ENCODE data around the gene MANBA. TPM values are rescaled to one million over a fixed set of nuclear protein-coding genes. Genes with fewer than 3 reads are reported as not detected.

Gene MANBA
- polyA plus RNA-seq, 3 donors: 80.8 to 94.4 (median 88.7) TPM

DNA sequence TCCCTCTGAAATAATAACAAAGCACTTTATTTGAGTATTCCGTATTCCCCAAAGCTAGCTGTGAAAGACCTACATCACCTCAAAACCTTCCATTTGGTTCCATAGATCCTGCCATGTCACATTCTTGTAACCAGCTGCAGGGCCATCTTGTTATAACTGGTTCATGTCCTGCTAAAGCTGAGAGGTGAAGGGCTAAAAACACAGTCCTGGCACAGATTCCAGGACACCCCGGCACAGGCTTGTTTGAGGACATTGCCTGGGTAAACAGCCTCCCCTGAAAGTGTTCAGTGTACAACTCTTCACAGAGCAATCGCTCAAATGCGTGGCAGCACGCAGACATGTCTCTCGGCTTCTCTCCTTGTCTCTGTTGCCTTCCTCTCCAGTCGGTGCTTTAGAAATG, 129.2 kb downstream of the MANBA start:
- peaks cover 58 to 71% of the 10 kb centered on the region in 2 donors for H3K36me3 ChIP-seq (replicated peaks in 1 of 2; ENCODE audit: control insufficient read depth in 1 of 2, insufficient read depth in 2 of 2, low read length in 2 of 2)

DNA sequence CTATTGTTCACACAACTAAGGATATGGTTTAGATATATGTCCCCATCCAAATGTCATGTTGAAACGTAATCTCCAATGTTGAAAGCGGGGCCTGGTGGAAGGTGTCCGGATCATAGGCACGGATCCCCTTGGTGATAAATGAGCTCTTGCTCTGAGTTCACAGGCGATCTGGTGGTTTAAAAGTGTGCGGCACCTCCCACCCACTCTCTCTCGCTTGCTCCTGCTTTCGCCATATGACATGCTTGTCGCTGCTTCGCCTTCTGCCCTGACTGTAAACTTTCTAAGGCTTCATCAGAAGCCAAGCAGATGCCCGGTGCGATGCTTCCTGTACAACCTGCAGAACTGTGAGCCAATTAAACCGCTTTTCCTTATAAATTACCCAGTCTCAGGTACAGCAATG, 131.1 kb downstream of the MANBA start:
- no peak overlapping the region for H3K9ac ChIP-seq (ENCODE audit: insufficient read depth, low read length, poor library complexity, severe bottlenecking)
- Mint-ChIP-seq H3K9me3 (no peaks in the 10 kb centered on the region), H3K4me1 (peaks cover 6% of the 10 kb centered on the region), H3K27ac (no peak overlapping the region), H3K4me3 (no peak overlapping the region), H3K36me3 (peaks cover 37 to 50% of the 10 kb centered on the region in 2 donors), H3K27me3 (ENCODE audit: low read depth in 3 of 3) (peaks cover 0 to 2% (median 1%) of the 10 kb centered on the region in 3 donors)
- WGBS (ENCODE audit: insufficient coverage): 97% methylated on average over 13 of the region's 13 CpGs
- H3K79me2 ChIP-seq (ENCODE audit: insufficient read depth, low read length): no peaks in the 10 kb centered on the region
- no peaks in the 10 kb centered on the region for H3K9me3 ChIP-seq (replicated peaks in 1 of 2; ENCODE audit: control insufficient read depth in 1 of 2, insufficient read depth in 1 of 2, low read length in 2 of 2)
- no peak overlapping the region for H3K27ac ChIP-seq (ENCODE audit: low read depth in 1 of 2, low read length in 2 of 2)
- H3K4me1 ChIP-seq (ENCODE audit: control insufficient read depth in 1 of 2, insufficient read depth in 2 of 2, low read length in 2 of 2): peaks cover 8% of the 10 kb centered on the region in 2 donors
- H2AFZ ChIP-seq (ENCODE audit: insufficient read depth, low read depth, low read length, poor library complexity, severe bottlenecking): no peak overlapping the region
- DNase-seq: no peak
- peaks cover 16% of the 10 kb centered on the region for H4K20me1 ChIP-seq (ENCODE audit: insufficient read depth, low read length)
- intact Hi-C loops (cut with micrococcal nuclease): no loop called here
- peaks cover 38 to 52% of the 10 kb centered on the region in 2 donors for H3K36me3 ChIP-seq (replicated peaks in 1 of 2; ENCODE audit: control insufficient read depth in 1 of 2, insufficient read depth in 2 of 2, low read length in 2 of 2)
- no peak overlapping the region for H3K4me3 ChIP-seq (replicated peaks in 1 of 3; ENCODE audit: low read depth in 2 of 3, low read length in 3 of 3)
- TF ChIP-seq, protein P1, sequence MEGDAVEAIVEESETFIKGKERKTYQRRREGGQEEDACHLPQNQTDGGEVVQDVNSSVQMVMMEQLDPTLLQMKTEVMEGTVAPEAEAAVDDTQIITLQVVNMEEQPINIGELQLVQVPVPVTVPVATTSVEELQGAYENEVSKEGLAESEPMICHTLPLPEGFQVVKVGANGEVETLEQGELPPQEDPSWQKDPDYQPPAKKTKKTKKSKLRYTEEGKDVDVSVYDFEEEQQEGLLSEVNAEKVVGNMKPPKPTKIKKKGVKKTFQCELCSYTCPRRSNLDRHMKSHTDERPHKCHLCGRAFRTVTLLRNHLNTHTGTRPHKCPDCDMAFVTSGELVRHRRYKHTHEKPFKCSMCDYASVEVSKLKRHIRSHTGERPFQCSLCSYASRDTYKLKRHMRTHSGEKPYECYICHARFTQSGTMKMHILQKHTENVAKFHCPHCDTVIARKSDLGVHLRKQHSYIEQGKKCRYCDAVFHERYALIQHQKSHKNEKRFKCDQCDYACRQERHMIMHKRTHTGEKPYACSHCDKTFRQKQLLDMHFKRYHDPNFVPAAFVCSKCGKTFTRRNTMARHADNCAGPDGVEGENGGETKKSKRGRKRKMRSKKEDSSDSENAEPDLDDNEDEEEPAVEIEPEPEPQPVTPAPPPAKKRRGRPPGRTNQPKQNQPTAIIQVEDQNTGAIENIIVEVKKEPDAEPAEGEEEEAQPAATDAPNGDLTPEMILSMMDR (IDR thresholded peaks at IDR 0.05): no peak
- no peak overlapping the region for H3K4me2 ChIP-seq (replicated peaks; ENCODE audit: extremely low read depth, low read length, poor library complexity, severe bottlenecking)
- H3K27me3 ChIP-seq (ENCODE audit: control insufficient read depth in 2 of 2, insufficient read depth in 2 of 2, low read length in 2 of 2): no peaks in the 10 kb centered on the region

More for the DNA sequence above, 129.2 kb downstream of the MANBA start:
- no peak for DNase-seq
- H3K36me3 Mint-ChIP-seq: peaks cover 54 to 68% of the 10 kb centered on the region in 2 donors
- TF ChIP-seq, protein P1 (IDR thresholded peaks at IDR 0.05): no peak
- peak overlapping the region in 1 of 7 donors; percentile 19 for H3K27ac Mint-ChIP-seq
- peaks cover 28% of the 10 kb centered on the region for H4K20me1 ChIP-seq (ENCODE audit: insufficient read depth, low read length)
- H3K4me3 ChIP-seq (replicated peaks in 1 of 3; ENCODE audit: low read depth in 2 of 3, low read length in 3 of 3): no peak overlapping the region
- intact Hi-C loops (cut with micrococcal nuclease): no loop called here
- H3K4me1 Mint-ChIP-seq: no peaks in the 10 kb centered on the region
- H3K4me2 ChIP-seq (replicated peaks; ENCODE audit: extremely low read depth, low read length, poor library complexity, severe bottlenecking): no peak overlapping the region
- H3K79me2 ChIP-seq (ENCODE audit: insufficient read depth, low read length): no peaks in the 10 kb centered on the region
- H3K4me3 Mint-ChIP-seq: no peak overlapping the region
- 80% methylated on average over 5 of the region's 7 CpGs for WGBS (ENCODE audit: insufficient coverage)
- H3K9me3 ChIP-seq (replicated peaks in 1 of 2; ENCODE audit: control insufficient read depth in 1 of 2, insufficient read depth in 1 of 2, low read length in 2 of 2): no peaks in the 10 kb centered on the region
- no peaks in the 10 kb centered on the region for H3K4me1 ChIP-seq (ENCODE audit: control insufficient read depth in 1 of 2, insufficient read depth in 2 of 2, low read length in 2 of 2)
- no peaks in the 10 kb centered on the region for H3K27me3 ChIP-seq (ENCODE audit: control insufficient read depth in 2 of 2, insufficient read depth in 2 of 2, low read length in 2 of 2)
- H3K9me3 Mint-ChIP-seq: no peaks in the 10 kb centered on the region
- no peak overlapping the region for H2AFZ ChIP-seq (ENCODE audit: insufficient read depth, low read depth, low read length, poor library complexity, severe bottlenecking)
- H3K9ac ChIP-seq (ENCODE audit: insufficient read depth, low read length, poor library complexity, severe bottlenecking): no peak overlapping the region
- peaks cover 0 to 2% (median 0%) of the 10 kb centered on the region in 3 donors for H3K27me3 Mint-ChIP-seq (ENCODE audit: low read depth in 3 of 3)
- no peak overlapping the region for H3K27ac ChIP-seq (ENCODE audit: low read depth in 1 of 2, low read length in 2 of 2)
